IMR-90 (cell line): ENCODE measurements around the gene NPNT. TPM values are rescaled to one million over a fixed set of nuclear protein-coding genes. Genes with fewer than 3 reads are reported as not detected.

ENCODE experiments used
- ATAC-seq: fragments of 200-7000 bp; cut with Tn5 transposase; 2 replicates; pipeline ENCODE4 v1.9.1; 2020; ENCODE audit warnings: low read depth, mild to moderate bottlenecking, moderate library complexity
- BruUV-seq: library from RNA; stranded (reverse); fragments of 400-500 nt; replicated peaks from 2 replicates; lab custom pipeline; 2021; lab: Mats Ljungman, UMichigan
- CTCF ChIA-PET: fragments of 300-600 bp; formaldehyde crosslinking; extraction: SDS; loops from one replicate; lab custom pipeline; 2021; ENCODE audit warnings: antibody characterized with exemption; lab: Yijun Ruan, JAX
- POLR2A ChIA-PET: fragments of 300-600 bp; sonication (Branson Sonifier 250); formaldehyde crosslinking; loops from one replicate; lab custom pipeline; 2022; ENCODE audit warnings: antibody characterized with exemption; ENCODE audit not compliant: unreplicated experiment; lab: Charles Lee
- DNase-seq: peaks from one replicate; pipeline ENCODE4 v3.0.0; 2013
- H2AFZ ChIP-seq: replicated peaks from 2 replicates; pipeline ENCODE3; 2013; ENCODE audit warnings: low read length, mild to moderate bottlenecking; ENCODE audit not compliant: poor library complexity
- H2AK5ac ChIP-seq: 2 replicates; pipeline ENCODE4 v1.6.1; 2013; ENCODE audit warnings: low read depth, low read length, inconsistent platforms
- H2AK9ac ChIP-seq: replicated peaks from 2 replicates; pipeline ENCODE3; 2013; ENCODE audit warnings: mild to moderate bottlenecking, low read depth, low read length, moderate library complexity; ENCODE audit not compliant: poor library complexity
- H2BK120ac ChIP-seq: 2 replicates; pipeline ENCODE4 v1.6.1; 2013; ENCODE audit warnings: low read depth, low read length, inconsistent platforms
- H2BK15ac ChIP-seq: 3 replicates; pipeline ENCODE4 v1.6.1; 2013; ENCODE audit warnings: low read depth, low read length, inconsistent platforms
- H2BK20ac ChIP-seq: 2 replicates; pipeline ENCODE4 v1.6.1; 2013; ENCODE audit warnings: low read depth, mild to moderate bottlenecking, inconsistent platforms, low read length, moderate library complexity
- H2BK5ac ChIP-seq: 2 replicates; pipeline ENCODE4 v1.6.1; 2013; ENCODE audit warnings: mild to moderate bottlenecking, low read depth, low read length, inconsistent platforms; ENCODE audit not compliant: poor library complexity, severe bottlenecking
- H3K14ac ChIP-seq: replicated peaks from 2 replicates; pipeline ENCODE4 v1.6.1; 2013; ENCODE audit warnings: low read depth, low read length, inconsistent platforms
- H3K18ac ChIP-seq: 2 replicates; pipeline ENCODE4 v1.6.1; 2013; ENCODE audit warnings: low read depth, low read length, control low read depth
- H3K23ac ChIP-seq: 2 replicates; pipeline ENCODE4 v1.6.1; 2013; ENCODE audit warnings: low read depth, low read length, inconsistent platforms
- H3K27ac ChIP-seq: 2 replicates; pipeline ENCODE4 v1.5.1; 2013; ENCODE audit warnings: mild to moderate bottlenecking, control low read depth, low read length; ENCODE audit not compliant: insufficient read depth
- H3K27me3 ChIP-seq: 2 replicates; pipeline ENCODE4 v1.6.1; 2013; ENCODE audit warnings: low read length; ENCODE audit not compliant: control insufficient read depth, insufficient read depth
- H3K36me3 ChIP-seq: 2 replicates; pipeline ENCODE4 v1.6.1; 2013; ENCODE audit warnings: low read length, mixed read lengths; ENCODE audit not compliant: control insufficient read depth, insufficient read depth
- H3K4ac ChIP-seq: 2 replicates; pipeline ENCODE4 v1.6.1; 2013; ENCODE audit warnings: low read depth, low read length, inconsistent platforms
- H3K4me1 ChIP-seq: 2 replicates; pipeline ENCODE4 v1.6.1; 2013; ENCODE audit warnings: low read length, mixed read lengths; ENCODE audit not compliant: control insufficient read depth, insufficient read depth
- H3K4me2 ChIP-seq: 2 replicates; pipeline ENCODE4 v1.6.1; 2013; ENCODE audit warnings: low read depth, mild to moderate bottlenecking, control low read depth, low read length, moderate library complexity
- H3K4me3 ChIP-seq: 2 replicates; pipeline ENCODE4 v1.5.1; 2013; ENCODE audit warnings: low read depth, mild to moderate bottlenecking, control low read depth, low read length, moderate library complexity; ENCODE audit not compliant: insufficient read depth
- H3K56ac ChIP-seq: 2 replicates; pipeline ENCODE4 v1.6.1; 2013; ENCODE audit warnings: low read length, inconsistent platforms; ENCODE audit not compliant: insufficient read depth; ENCODE audit errors: extremely low read depth
- H3K79me1 ChIP-seq, 2 experiments: 2 replicates each; pipeline ENCODE4 v1.6.1; 2013; ENCODE audit warnings: low read length in 2 of 2, inconsistent platforms in 1 of 2, low read depth in 1 of 2
- H3K9ac ChIP-seq: 2 replicates; pipeline ENCODE4 v1.6.1; 2013; ENCODE audit warnings: low read depth, low read length, control low read depth
- H3K9me1 ChIP-seq: 2 replicates; pipeline ENCODE4 v1.6.1; 2013; ENCODE audit warnings: low read length, inconsistent platforms; ENCODE audit not compliant: insufficient read depth
- H3K9me3 ChIP-seq: 2 replicates; pipeline ENCODE4 v1.6.1; 2013; ENCODE audit warnings: low read length; ENCODE audit not compliant: control insufficient read depth, insufficient read depth
- H4K20me1 ChIP-seq: 2 replicates; pipeline ENCODE4 v1.6.1; 2013; ENCODE audit warnings: low read length, inconsistent platforms; ENCODE audit not compliant: insufficient read depth
- H4K5ac ChIP-seq: 2 replicates; pipeline ENCODE4 v1.6.1; 2013; ENCODE audit warnings: mild to moderate bottlenecking, low read depth, low read length, control low read depth
- H4K8ac ChIP-seq, 2 experiments: 2 replicates each; pipeline ENCODE4 v1.6.1; 2013; ENCODE audit warnings: low read depth in 2 of 2, low read length in 2 of 2, control low read depth in 1 of 2, inconsistent platforms in 1 of 2
- H4K91ac ChIP-seq: 2 replicates; pipeline ENCODE4 v1.6.1; 2013; ENCODE audit warnings: low read depth, low read length, inconsistent platforms; ENCODE audit not compliant: insufficient read depth
- BHLHE40 ChIP-seq: fragments of 150-350 bp; IDR thresholded peaks from 2 replicates; pipeline ENCODE4 v1.6.1; 2016; ENCODE audit warnings: mild to moderate bottlenecking, low read depth, low read length
- CEBPB ChIP-seq: IDR thresholded peaks from 2 replicates; pipeline ENCODE4 v1.6.1; 2012; ENCODE audit warnings: low read depth, low read length, improper control_type of control experiment
- CHD1 ChIP-seq: IDR thresholded peaks from 2 replicates; pipeline ENCODE4 v1.6.1; 2012; ENCODE audit warnings: low read depth, low read length, improper control_type of control experiment
- CTCF ChIP-seq: conservative IDR thresholded peaks from 2 replicates; pipeline ENCODE4 v1.5.1; 2012; ENCODE audit warnings: mild to moderate bottlenecking, low read depth, low read length, improper control_type of control experiment
- ELK1 ChIP-seq: fragments of 150-350 bp; IDR thresholded peaks from 2 replicates; pipeline ENCODE4 v1.6.1; 2016; ENCODE audit warnings: low read depth, mild to moderate bottlenecking, low read length, moderate library complexity, borderline replicate concordance
- FOS ChIP-seq: fragments of 150-350 bp; IDR thresholded peaks from 2 replicates; pipeline ENCODE4 v1.6.1; 2016; ENCODE audit warnings: low read depth, low read length
- MAFK ChIP-seq: IDR thresholded peaks from 2 replicates; pipeline ENCODE4 v1.6.1; 2012; ENCODE audit warnings: low read depth, low read length, improper control_type of control experiment
- MAZ ChIP-seq: IDR thresholded peaks from 2 replicates; pipeline ENCODE4 v1.6.1; 2012; ENCODE audit warnings: low read depth, mild to moderate bottlenecking, low read length, improper control_type of control experiment, moderate library complexity, borderline replicate concordance
- MXI1 ChIP-seq: IDR thresholded peaks from 2 replicates; pipeline ENCODE4 v1.6.1; 2012; ENCODE audit warnings: low read depth, mild to moderate bottlenecking, low read length, moderate library complexity, borderline replicate concordance
- NFE2L2 ChIP-seq: fragments of 150-350 bp; IDR thresholded peaks from 2 replicates; pipeline ENCODE4 v1.6.1; 2016; ENCODE audit warnings: low read depth, mild to moderate bottlenecking, low read length
- POLR2A ChIP-seq: IDR thresholded peaks from 2 replicates; pipeline ENCODE4 v1.6.1; 2012; ENCODE audit warnings: mild to moderate bottlenecking, low read depth, low read length
- RAD21 ChIP-seq: IDR thresholded peaks from 2 replicates; pipeline ENCODE4 v1.6.1; 2012; ENCODE audit warnings: low read length, improper control_type of control experiment
- RCOR1 ChIP-seq: IDR thresholded peaks from 2 replicates; pipeline ENCODE4 v1.6.1; 2012; ENCODE audit warnings: mild to moderate bottlenecking, low read length, improper control_type of control experiment; ENCODE audit not compliant: insufficient replicate concordance
- RFX5 ChIP-seq: IDR thresholded peaks from 2 replicates; pipeline ENCODE4 v1.8.0; 2012; ENCODE audit warnings: low read depth, mild to moderate bottlenecking, low read length, moderate library complexity
- SMC3 ChIP-seq: fragments of 150-350 bp; IDR thresholded peaks from 2 replicates; pipeline ENCODE4 v1.6.1; 2016; ENCODE audit warnings: low read depth, mild to moderate bottlenecking, antibody characterized with exemption, low read length, moderate library complexity
- USF2 ChIP-seq: fragments of 150-350 bp; IDR thresholded peaks from 2 replicates; pipeline ENCODE4 v1.6.1; 2017; ENCODE audit warnings: mild to moderate bottlenecking, antibody characterized with exemption, low read length, low read depth
- WGBS, 2 experiments: methylation state at CpG; one replicate each; pipeline versions ENCODE4 v1.1.5 to v1.1.7; 2013; ENCODE audit warnings: missing lambda C conversion rate in 2 of 2; ENCODE audit not compliant: insufficient read length in 1 of 2; ENCODE audit errors: extremely low coverage in 2 of 2; 5-methylcytosine and 5-hydroxymethylcytosine counted together
- dilution Hi-C: fragments of 300-500 bp; cut with HindIII; formaldehyde crosslinking; loops from one replicate; pipeline ENCODE4 v1.14.3; 2018; ENCODE audit warnings: low sequenced_read_pairs; ENCODE audit not compliant: unreplicated experiment
- in situ Hi-C: fragments of 300-500 bp; cut with MboI; formaldehyde crosslinking; loops from 3 replicates; pipeline ENCODE4 v1.14.3; 2019; ENCODE audit warnings: low sequenced_read_pairs, inconsistent platforms, mixed read lengths
- intact Hi-C: fragments of 100-400 bp; cut with micrococcal nuclease; formaldehyde crosslinking; loops from 2 replicates; pipeline ENCODE4 v1.10.0; 2022
- polyA plus RNA-seq, 3 experiments: library from polyadenylated mRNA; depleted of rRNA; stranded (reverse); fragments of >200 nt; gene quantifications; 2 replicates each; pipeline ENCODE4 v1.2.3, GENCODE V29; 2012; ENCODE audit warnings: low replicate concordance in 1 of 3
- total RNA-seq: library from RNA; depleted of rRNA; stranded (reverse); fragments of >200 nt; gene quantifications from 2 replicates; pipeline ENCODE4 v1.2.3, GENCODE V29; 2012

NPNT gene
- total and polyA plus RNA-seq, 2 of the 4 experiments (the other 2 are of a cell fraction): not detected

GRCh38 chr4:105967058-105967658, 71.9 kb downstream of the NPNT start:
- Histone ChIP-seq H2BK120ac (no peak overlapping the region), H4K5ac (no peak overlapping the region), H3K9me3 (no peaks in the 10 kb centered on the region), H3K27me3 (peaks cover 7% of the 10 kb centered on the region), H2AK5ac (no peak overlapping the region), H2BK5ac (no peak overlapping the region), H3K4ac (no peak overlapping the region), H3K9me1 (no peaks in the 10 kb centered on the region), H2BK20ac (no peak overlapping the region), H3K18ac (no peak overlapping the region), H3K14ac (no peak overlapping the region), H4K8ac (no peak overlapping the region), H4K91ac (no peak overlapping the region), H3K4me1 (peaks cover 2% of the 10 kb centered on the region; the same call in 1 of the 2 replicates), H3K56ac (no peak overlapping the region), H3K4me2 (no peak overlapping the region), H3K27ac (no peak overlapping the region), H3K4me3 (no peak overlapping the region), H3K36me3 (no peaks in the 10 kb centered on the region), H2AK9ac (no peak overlapping the region), H2AFZ (no peak overlapping the region), H3K79me1 (no peaks in the 10 kb centered on the region), H2BK15ac (no peak overlapping the region), H4K20me1 (no peaks in the 10 kb centered on the region), H3K23ac (no peak overlapping the region), H3K9ac (no peak overlapping the region)
- TF ChIP-seq RFX5 (no peak), CTCF (no peak), CHD1 (no peak), RAD21 (no peak), MAFK (no peak), USF2 (no peak), ELK1 (no peak), RCOR1 (no peak), CEBPB (no peak), MAZ (no peak), NFE2L2 (no peak), FOS (no peak), SMC3 (no peak), MXI1 (no peak), POLR2A (no peak), BHLHE40 (no peak)
- BruUV-seq: no TSS peak
- dilution Hi-C loops (no loop called here), in situ Hi-C loops (no loop called here), intact Hi-C loops (no loop called here)
- CTCF ChIA-PET: interaction anchor here (0.6 kb wide), 1 partner anchor 164 kb away, joined by 3 read pairs; no protein-coding TSS in a partner anchor
- POLR2A ChIA-PET: no interaction called here
- 42% methylated on average over 2 of the region's 10 CpGs; no CpG with 5 or more reads in 1 of the 2 experiments for WGBS, 2 experiments
- DNase-seq (no peak), ATAC-seq (no peak)
